HL-60/S4 treated with retinoic acid at 250 ng/mL for 4 days and 3 days (cell line): ENCODE data around the gene ZSCAN9.

Experiments
- in situ Hi-C: fragments of 300-500 bp; cut with MboI; formaldehyde crosslinking; loops from 2 replicates; pipeline ENCODE4 v1.7.0; 2022; ENCODE audit warnings: low sequenced_read_pairs

ZSCAN9 gene

GRCh38 chr6:28225056-28225834, at the start of gene ZSCAN9:
Gene ZSCAN9, plus strand, starts transcription at chr6:28225275. Its CDS starts 1,810 bp downstream, at chr6:28227085.
- in situ Hi-C loops = no loop called here

GRCh38 chr6:28176373-28176772, 48.7 kb upstream of the ZSCAN9 start:
- in situ Hi-C loops = no loop called here

- in situ Hi-C loops = no loop called here
Measured at GRCh38 chr6:28182255-28182654, 42.8 kb upstream of the ZSCAN9 start.

GRCh38 chr6:28188111-28188979, 36.7 kb upstream of the ZSCAN9 start:
- in situ Hi-C loops = no loop called here

- in situ Hi-C loops = no loop called here
Measured at GRCh38 chr6:28200020-28200419, 25.1 kb upstream of the ZSCAN9 start.

GRCh38 chr6:28203201-28203600, 21.9 kb upstream of the ZSCAN9 start:
- in situ Hi-C loops = no loop called here

GRCh38 chr6:28205879-28206278, 19.2 kb upstream of the ZSCAN9 start:
- in situ Hi-C loops = no loop called here

- in situ Hi-C loops = no loop called here
Measured at GRCh38 chr6:28206527-28206926, 18.5 kb upstream of the ZSCAN9 start.

GRCh38 chr6:28206928-28207509, 18.1 kb upstream of the ZSCAN9 start:
- in situ Hi-C loops = no loop called here

- in situ Hi-C loops = no loop called here
Measured at GRCh38 chr6:28207510-28208110, 17.5 kb upstream of the ZSCAN9 start.

- in situ Hi-C loops = no loop called here
Measured at GRCh38 chr6:28208111-28208659, 16.9 kb upstream of the ZSCAN9 start.

GRCh38 chr6:28209753-28210535, 15.1 kb upstream of the ZSCAN9 start:
- in situ Hi-C loops = no loop called here

GRCh38 chr6:28211840-28212509, 13.1 kb upstream of the ZSCAN9 start:
- in situ Hi-C loops = no loop called here

GRCh38 chr6:28212510-28213212, 12.4 kb upstream of the ZSCAN9 start:
- in situ Hi-C loops = no loop called here

GRCh38 chr6:28213213-28213523, 11.9 kb upstream of the ZSCAN9 start:
- in situ Hi-C loops = no loop called here

GRCh38 chr6:28215425-28215824, 9.7 kb upstream of the ZSCAN9 start:
- in situ Hi-C loops = no loop called here

- in situ Hi-C loops = no loop called here
Measured at GRCh38 chr6:28217890-28218289, 7.2 kb upstream of the ZSCAN9 start.

GRCh38 chr6:28218312-28219248, 6.5 kb upstream of the ZSCAN9 start:
- in situ Hi-C loops = no loop called here
